DMS79 treated with DMSO at 0.1 percent for 48 hours (cell line): Measurements from ENCODE around the gene RAD51B.

ENCODE experiments used
- DNase-seq: peaks from one replicate; lab custom pipeline; 2025; lab: John Stamatoyannopoulos, UW

Gene RAD51B

GRCh38 chr14:68463705-68464374, 644.3 kb downstream of the RAD51B start:
- no peak for DNase-seq

GRCh38 chr14:68464711-68465110, 645.1 kb downstream of the RAD51B start:
- no peak for DNase-seq

- no peak for DNase-seq
Measured at GRCh38 chr14:68466491-68466977, 647.0 kb downstream of the RAD51B start.

GRCh38 chr14:68467425-68467824, 647.8 kb downstream of the RAD51B start:
- DNase-seq, result no peak

GRCh38 chr14:68468437-68469207, 649.0 kb downstream of the RAD51B start:
- DNase-seq, result no peak

- no peak for DNase-seq
Measured at GRCh38 chr14:68469208-68469713, 649.7 kb downstream of the RAD51B start.

- DNase-seq, result no peak
Measured at GRCh38 chr14:68470361-68470760, 650.8 kb downstream of the RAD51B start.

- no peak for DNase-seq
Measured at GRCh38 chr14:68471029-68471963, 651.7 kb downstream of the RAD51B start.

- peak; percentile 72 for DNase-seq
Measured at GRCh38 chr14:68471964-68472508, 652.5 kb downstream of the RAD51B start.

- peak; percentile 72 for DNase-seq
Measured at GRCh38 chr14:68473069-68473468, 653.5 kb downstream of the RAD51B start.

GRCh38 chr14:68473794-68474193, 654.2 kb downstream of the RAD51B start:
- no peak for DNase-seq

GRCh38 chr14:68474741-68475140, 655.2 kb downstream of the RAD51B start:
- no peak for DNase-seq

- no peak for DNase-seq
Measured at GRCh38 chr14:68475802-68476201, 656.2 kb downstream of the RAD51B start.

GRCh38 chr14:68476212-68477109, 656.9 kb downstream of the RAD51B start:
- DNase-seq, result no peak

- DNase-seq, result no peak
Measured at GRCh38 chr14:68477110-68477455, 657.5 kb downstream of the RAD51B start.

GRCh38 chr14:68477461-68478085, 658.0 kb downstream of the RAD51B start:
- no peak for DNase-seq

- no peak for DNase-seq
Measured at GRCh38 chr14:68479247-68479646, 659.7 kb downstream of the RAD51B start.

- no peak for DNase-seq
Measured at GRCh38 chr14:68482018-68482417, 662.4 kb downstream of the RAD51B start.

- DNase-seq, result no peak
Measured at GRCh38 chr14:68482772-68483395, 663.3 kb downstream of the RAD51B start.
